Right atrium auricular region (tissue), 2 donors: ENCODE results near the gene SLAMF1. TPM values are rescaled to one million over a fixed set of nuclear protein-coding genes. Genes with fewer than 3 reads are reported as not detected.

Experiments used
- DNase-seq: peaks from one replicate; pipeline ENCODE4 v3.0.0-alpha.2; 2019; ENCODE audit warnings: low spot score
- H3K27ac ChIP-seq, 2 donors: fragments of 200-600 bp; sonication (generic); 1 replicate in 1 of 2; 2 replicates in 1 of 2; pipeline ENCODE4 v1.5.1; 2016 to 2019
- H3K27me3 ChIP-seq, 2 donors: fragments of 200-600 bp; sonication (generic); one replicate each; pipeline versions ENCODE4 v1.5.1 to v1.6.0; 2017 to 2019
- H3K36me3 ChIP-seq: fragments of 200-600 bp; sonication (generic); one replicate; pipeline ENCODE4 v1.5.1; 2016
- H3K4me1 ChIP-seq, 2 donors: fragments of 200-600 bp; sonication (generic); one replicate each; pipeline versions ENCODE4 v1.5.1 to v1.6.0; 2017 to 2019
- H3K4me3 ChIP-seq, 2 donors: fragments of 200-600 bp; sonication (generic); 1 replicate in 1 of 2; 2 replicates in 1 of 2; pipeline ENCODE4 v1.5.1; 2017 to 2019; ENCODE audit warnings: mild to moderate bottlenecking in 1 of 2, moderate library complexity in 1 of 2
- H3K9me3 ChIP-seq, 2 donors: fragments of 200-600 bp; sonication (generic); one replicate each; pipeline ENCODE4 v1.5.1; 2019
- total RNA-seq, 2 donors: library from RNA; depleted of rRNA; stranded (reverse); fragments of >200 nt; gene quantifications; one replicate each; pipeline ENCODE4 v1.1.0, GENCODE V29; 2016
- TF ChIP-seq, protein P1 (sequence below), 2 donors: fragments of 200-600 bp; sonication (generic); IDR thresholded peaks; one replicate each; pipeline ENCODE4 v1.5.1; 2019; ENCODE audit warnings: antibody characterized with exemption in 2 of 2

The SLAMF1 gene
- total RNA-seq, 2 donors from 2014 or later, result 0.11 to 0.31 TPM

DNA sequence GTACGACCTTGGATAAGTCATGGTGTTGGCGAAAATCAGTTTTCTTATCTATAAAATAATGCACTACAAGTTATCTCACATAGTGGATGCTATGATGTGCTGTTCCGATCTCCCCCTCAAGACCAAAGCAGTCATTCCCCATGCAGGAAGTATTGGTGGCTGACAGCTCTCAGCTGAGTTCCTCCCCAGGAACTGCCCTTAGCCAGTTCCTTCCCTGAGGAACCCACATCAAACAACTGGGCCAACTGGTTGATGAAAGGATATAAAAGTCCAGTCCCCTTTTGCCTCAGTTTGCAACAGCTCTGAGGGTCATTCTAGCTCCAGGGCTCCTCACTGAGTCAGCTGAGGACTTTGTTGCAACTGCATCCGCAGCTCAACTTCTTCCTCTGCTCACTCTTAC, 16.1 kb upstream of the SLAMF1 start:
- H3K27ac ChIP-seq, result no peak overlapping the region
- no peak overlapping the region for H3K4me3 ChIP-seq
- no peaks in the 10 kb centered on the region for H3K27me3 ChIP-seq
- H3K4me1 ChIP-seq, result peaks cover 0 to 8% of the 10 kb centered on the region in 2 donors
- DNase-seq, result no peak
- no peaks in the 10 kb centered on the region for H3K9me3 ChIP-seq
- TF ChIP-seq, protein P1, sequence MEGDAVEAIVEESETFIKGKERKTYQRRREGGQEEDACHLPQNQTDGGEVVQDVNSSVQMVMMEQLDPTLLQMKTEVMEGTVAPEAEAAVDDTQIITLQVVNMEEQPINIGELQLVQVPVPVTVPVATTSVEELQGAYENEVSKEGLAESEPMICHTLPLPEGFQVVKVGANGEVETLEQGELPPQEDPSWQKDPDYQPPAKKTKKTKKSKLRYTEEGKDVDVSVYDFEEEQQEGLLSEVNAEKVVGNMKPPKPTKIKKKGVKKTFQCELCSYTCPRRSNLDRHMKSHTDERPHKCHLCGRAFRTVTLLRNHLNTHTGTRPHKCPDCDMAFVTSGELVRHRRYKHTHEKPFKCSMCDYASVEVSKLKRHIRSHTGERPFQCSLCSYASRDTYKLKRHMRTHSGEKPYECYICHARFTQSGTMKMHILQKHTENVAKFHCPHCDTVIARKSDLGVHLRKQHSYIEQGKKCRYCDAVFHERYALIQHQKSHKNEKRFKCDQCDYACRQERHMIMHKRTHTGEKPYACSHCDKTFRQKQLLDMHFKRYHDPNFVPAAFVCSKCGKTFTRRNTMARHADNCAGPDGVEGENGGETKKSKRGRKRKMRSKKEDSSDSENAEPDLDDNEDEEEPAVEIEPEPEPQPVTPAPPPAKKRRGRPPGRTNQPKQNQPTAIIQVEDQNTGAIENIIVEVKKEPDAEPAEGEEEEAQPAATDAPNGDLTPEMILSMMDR (IDR thresholded peaks at IDR 0.05), result no peak
- no peaks in the 10 kb centered on the region for H3K36me3 ChIP-seq

DNA sequence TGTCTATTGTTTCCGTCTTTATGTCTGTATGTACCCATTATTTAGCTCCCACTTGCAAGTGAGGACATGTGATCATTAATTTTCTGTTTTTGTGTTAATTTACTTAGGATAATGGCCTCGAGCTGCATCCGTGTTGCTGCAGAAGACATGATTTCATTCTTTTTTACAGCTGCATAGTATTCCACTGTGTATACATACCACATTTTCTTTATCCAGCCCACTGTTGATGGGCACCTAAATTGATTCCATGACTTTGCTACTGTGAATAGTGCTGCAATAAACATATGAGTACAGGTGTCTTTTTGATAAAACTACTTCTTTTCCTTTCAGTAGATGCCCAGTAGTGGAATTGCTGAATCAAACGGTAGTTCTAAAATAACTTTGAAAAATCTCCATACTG, 12.7 kb upstream of the SLAMF1 start:
- no peaks in the 10 kb centered on the region for H3K4me1 ChIP-seq
- no peak overlapping the region for H3K4me3 ChIP-seq
- no peak overlapping the region for H3K27ac ChIP-seq
- H3K9me3 ChIP-seq, result no peaks in the 10 kb centered on the region
- no peaks in the 10 kb centered on the region for H3K27me3 ChIP-seq
- DNase-seq, result no peak
- H3K36me3 ChIP-seq, result no peaks in the 10 kb centered on the region
- TF ChIP-seq, protein P1 (IDR thresholded peaks at IDR 0.05), result no peak

DNA sequence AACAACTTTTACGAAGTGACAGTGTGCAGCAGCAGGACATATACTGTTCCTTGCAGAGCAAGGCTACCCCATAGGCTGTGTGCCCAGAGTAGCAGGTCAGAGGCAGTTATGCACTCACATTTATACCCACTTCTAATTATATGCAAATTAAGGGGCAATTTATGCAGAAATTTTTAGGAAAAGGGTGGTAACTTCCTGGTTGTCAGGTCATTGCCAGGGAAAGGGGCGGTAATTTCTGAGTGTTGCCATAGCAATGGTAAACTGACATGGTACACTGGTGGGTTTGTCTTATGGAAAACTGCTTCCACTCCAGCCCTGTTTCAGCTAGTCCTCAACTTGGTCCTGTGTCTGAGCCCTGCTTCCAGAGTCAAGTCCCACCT, 12.0 kb upstream of the SLAMF1 start:
- TF ChIP-seq, protein P1 (IDR thresholded peaks at IDR 0.05), result no peak
- H3K9me3 ChIP-seq, result no peaks in the 10 kb centered on the region
- no peak for DNase-seq

DNA sequence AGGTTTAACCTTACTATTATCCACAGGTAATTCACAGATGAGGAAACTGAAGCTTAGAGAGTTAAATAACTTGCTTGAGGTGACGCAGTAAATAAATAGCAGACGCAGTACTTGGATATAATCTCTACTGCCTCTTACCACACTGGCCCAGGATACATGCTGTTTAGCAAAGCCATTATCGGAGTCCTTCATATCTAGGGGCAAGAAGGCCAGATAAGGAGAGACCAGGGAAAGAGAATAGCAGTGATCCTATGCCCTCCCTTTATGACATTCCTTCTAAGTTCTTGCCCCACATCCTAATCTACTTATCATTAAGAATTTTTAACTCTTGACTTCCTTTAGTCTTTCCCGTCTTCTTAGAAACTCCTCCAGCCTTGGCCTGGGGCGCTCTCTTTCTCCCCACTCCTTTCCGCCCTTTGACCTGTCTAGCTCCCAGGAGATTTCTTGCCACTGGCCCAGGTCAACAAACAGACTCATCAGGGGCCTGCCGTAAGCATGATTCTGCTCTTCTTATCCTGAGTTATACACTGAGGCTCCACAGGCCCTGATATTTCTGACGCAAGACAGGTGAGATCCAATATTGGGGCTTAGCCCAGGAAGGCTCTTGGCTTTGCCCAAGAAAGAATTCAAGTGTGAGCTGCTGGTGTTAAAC, 11.4 kb upstream of the SLAMF1 start:
- Histone ChIP-seq H3K27ac (no peak overlapping the region), H3K4me3 (no peak overlapping the region), H3K36me3 (no peaks in the 10 kb centered on the region), H3K4me1 (no peaks in the 10 kb centered on the region), H3K9me3 (no peaks in the 10 kb centered on the region), H3K27me3 (no peaks in the 10 kb centered on the region)
- no peak for DNase-seq
- TF ChIP-seq, protein P1 (IDR thresholded peaks at IDR 0.05), result no peak

More for the DNA sequence above, 12.0 kb upstream of the SLAMF1 start:
- no peak overlapping the region for H3K4me3 ChIP-seq
- no peaks in the 10 kb centered on the region for H3K36me3 ChIP-seq
- no peaks in the 10 kb centered on the region for H3K27me3 ChIP-seq
- no peaks in the 10 kb centered on the region for H3K4me1 ChIP-seq
- H3K27ac ChIP-seq, result no peak overlapping the region

DNA sequence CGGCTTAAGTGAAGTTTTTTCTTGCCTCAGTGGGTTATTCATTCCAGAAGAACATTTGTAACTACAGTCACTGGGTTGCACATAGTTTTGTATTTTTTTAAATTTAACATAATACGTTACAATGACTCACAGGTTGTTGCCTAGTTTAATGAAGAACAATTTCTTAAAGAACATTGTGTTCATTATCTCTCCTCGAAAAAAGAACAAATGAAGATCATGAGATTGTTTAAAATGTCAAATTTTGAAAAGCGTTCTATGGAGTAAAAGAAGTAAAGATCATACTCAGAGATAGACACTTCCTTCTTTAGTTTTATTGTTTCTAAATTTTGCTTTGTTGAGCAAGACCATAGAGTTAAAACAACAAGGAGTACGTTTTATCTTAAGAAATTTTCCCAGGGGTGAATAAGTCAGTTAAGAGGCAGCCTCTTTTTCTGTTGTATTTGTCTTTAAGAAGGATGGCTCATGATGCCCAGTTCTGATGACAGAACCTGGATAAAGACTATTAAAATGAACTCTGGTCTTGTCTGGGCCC, 10.5 kb upstream of the SLAMF1 start:
- Histone ChIP-seq H3K4me1 (no peaks in the 10 kb centered on the region), H3K36me3 (no peaks in the 10 kb centered on the region), H3K27me3 (no peaks in the 10 kb centered on the region), H3K4me3 (no peak overlapping the region), H3K9me3 (no peaks in the 10 kb centered on the region), H3K27ac (no peak overlapping the region)
- TF ChIP-seq, protein P1 (IDR thresholded peaks at IDR 0.05), result no peak
- no peak for DNase-seq

DNA sequence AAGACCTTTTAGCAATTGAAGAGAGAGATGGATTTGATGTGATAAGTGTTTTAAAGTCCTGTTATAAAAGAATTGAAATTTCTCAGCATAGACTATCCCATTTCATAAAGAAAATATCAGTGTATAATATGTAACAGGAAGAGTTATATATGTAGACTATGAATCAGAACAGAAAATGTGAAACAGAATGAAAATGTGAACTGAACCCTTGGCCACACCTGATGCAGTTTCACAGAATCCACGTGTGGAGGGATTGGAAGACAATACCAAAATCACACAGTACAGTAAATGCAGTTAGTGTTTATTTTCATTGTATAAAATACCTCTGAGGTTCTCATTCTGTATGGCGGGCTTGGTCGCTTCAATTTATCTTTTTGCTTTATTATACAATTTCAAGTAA, 9.9 kb upstream of the SLAMF1 start:
- H3K9me3 ChIP-seq, result no peaks in the 10 kb centered on the region
- no peak for DNase-seq
- H3K36me3 ChIP-seq, result no peaks in the 10 kb centered on the region

More for the DNA sequence above, 9.9 kb upstream of the SLAMF1 start:
- Histone ChIP-seq H3K4me3 (no peak overlapping the region), H3K4me1 (no peaks in the 10 kb centered on the region), H3K27me3 (no peaks in the 10 kb centered on the region), H3K27ac (no peak overlapping the region)
- TF ChIP-seq, protein P1 (IDR thresholded peaks at IDR 0.05), result no peak
